ENCODE results near the gene TCF23. TPM values are rescaled to one million over a fixed set of nuclear protein-coding genes. Genes with fewer than 3 reads are reported as not detected.

The TCF23 gene
- total RNA-seq, 4 donors from 2014 or later: 0.13 TPM; not detected in 3

DNA sequence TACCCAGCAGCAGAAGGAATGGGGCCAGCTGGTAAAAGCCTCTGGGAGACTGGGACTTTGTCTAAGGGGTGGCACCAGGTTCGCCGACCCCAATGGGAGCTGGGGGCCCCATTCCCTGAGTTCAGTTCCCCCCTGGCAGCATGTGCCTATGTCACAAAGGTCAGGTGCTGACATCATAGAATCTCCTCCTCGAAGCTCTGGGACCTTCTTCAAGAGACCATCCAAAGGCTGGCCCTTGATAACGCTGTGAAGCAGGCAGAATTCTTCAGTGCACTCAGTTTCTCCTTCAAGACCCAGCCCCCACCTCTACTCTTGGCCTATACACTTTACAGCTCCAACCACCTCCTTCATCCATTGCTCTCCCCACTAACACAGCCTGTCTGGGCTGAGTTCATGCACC lies 9.5 kb upstream of the TCF23 start, which contains the start of gene PRR30:
Gene PRR30, minus strand, starts transcription at position 101 of the 400 bp plus-strand sequence. CDS start 1,081 bp downstream, outside the sequence.
- Histone ChIP-seq H3K9me3 (no peaks in the 10 kb centered on the region), H3K4me3 (replicated peaks in 1 of 3) (no peak within 1 kb of the TSS), H3K36me3 (no peaks in the 10 kb centered on the region), H3K27me3 (no peaks in the 10 kb centered on the region), H3K27ac (no peak within 1 kb of the TSS), H3K4me1 (no peaks in the 10 kb centered on the region)
- intact Hi-C loops (cut with DNase I): loop anchor here (5.0 kb wide), 1 partner anchor 68 kb away; no protein-coding TSS in a partner anchor
- 70 to 79% methylated on average over 4 of the region's 4 CpGs for WGBS, 2 donors
- no peak for DNase-seq
- TF ChIP-seq, protein P1, sequence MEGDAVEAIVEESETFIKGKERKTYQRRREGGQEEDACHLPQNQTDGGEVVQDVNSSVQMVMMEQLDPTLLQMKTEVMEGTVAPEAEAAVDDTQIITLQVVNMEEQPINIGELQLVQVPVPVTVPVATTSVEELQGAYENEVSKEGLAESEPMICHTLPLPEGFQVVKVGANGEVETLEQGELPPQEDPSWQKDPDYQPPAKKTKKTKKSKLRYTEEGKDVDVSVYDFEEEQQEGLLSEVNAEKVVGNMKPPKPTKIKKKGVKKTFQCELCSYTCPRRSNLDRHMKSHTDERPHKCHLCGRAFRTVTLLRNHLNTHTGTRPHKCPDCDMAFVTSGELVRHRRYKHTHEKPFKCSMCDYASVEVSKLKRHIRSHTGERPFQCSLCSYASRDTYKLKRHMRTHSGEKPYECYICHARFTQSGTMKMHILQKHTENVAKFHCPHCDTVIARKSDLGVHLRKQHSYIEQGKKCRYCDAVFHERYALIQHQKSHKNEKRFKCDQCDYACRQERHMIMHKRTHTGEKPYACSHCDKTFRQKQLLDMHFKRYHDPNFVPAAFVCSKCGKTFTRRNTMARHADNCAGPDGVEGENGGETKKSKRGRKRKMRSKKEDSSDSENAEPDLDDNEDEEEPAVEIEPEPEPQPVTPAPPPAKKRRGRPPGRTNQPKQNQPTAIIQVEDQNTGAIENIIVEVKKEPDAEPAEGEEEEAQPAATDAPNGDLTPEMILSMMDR (IDR thresholded peaks at IDR 0.05): no peak
- no peak for TF ChIP-seq POLR2A (IDR thresholded peaks at IDR 0.05)

DNA sequence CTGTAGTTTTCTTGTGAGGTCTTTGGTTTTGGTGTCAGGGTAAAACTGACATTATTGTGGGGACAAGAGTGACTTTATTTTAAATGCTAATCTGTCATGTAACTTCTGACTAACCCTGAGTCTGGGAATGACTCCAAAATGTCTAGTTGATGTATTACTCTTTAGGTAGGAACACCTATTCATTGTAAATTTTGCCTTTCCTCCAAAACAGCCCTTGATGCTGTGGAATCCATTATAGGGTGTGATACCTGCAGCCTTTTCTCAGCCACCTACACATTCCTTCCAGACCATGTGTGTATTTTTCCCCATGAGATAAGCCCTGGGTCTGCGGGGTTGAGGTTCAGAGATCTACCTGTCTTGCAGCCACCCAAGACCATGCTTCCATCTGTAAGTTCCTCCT lies 5.5 kb upstream of the TCF23 start:
- Histone ChIP-seq H3K27me3 (no peaks in the 10 kb centered on the region), H3K4me3 (replicated peaks in 1 of 3) (no peak overlapping the region), H3K9me3 (no peaks in the 10 kb centered on the region), H3K27ac (no peak overlapping the region), H3K4me1 (no peaks in the 10 kb centered on the region), H3K36me3 (no peaks in the 10 kb centered on the region)
- TF ChIP-seq POLR2A (IDR thresholded peaks at IDR 0.05): no peak
- TF ChIP-seq, protein P1 (IDR thresholded peaks at IDR 0.05): no peak
- intact Hi-C loops (cut with DNase I): no loop called here
- DNase-seq: no peak
- WGBS, 2 donors: 87 to 88% methylated on average over 1 of the region's 1 CpG

DNA sequence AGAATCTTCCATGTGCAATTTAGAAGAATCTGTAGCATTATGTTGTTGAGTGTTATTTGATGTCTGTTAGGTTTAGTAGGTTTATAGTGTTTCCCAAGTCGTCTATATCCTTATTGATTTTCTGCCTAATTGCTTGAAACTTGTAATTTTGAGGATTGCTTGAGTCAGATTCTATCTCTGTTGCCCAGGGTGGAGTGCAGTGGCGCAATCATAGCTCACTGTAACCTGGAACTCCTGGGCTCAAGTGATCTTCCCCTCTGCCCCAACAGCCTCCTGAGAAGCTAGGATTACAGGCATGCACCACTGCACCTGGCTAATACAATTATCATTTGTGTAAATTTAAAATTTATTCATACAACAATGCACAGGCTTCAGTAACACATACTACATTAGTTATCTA lies 3.1 kb upstream of the TCF23 start:
- no peak for DNase-seq
- H3K27ac ChIP-seq: no peak overlapping the region
- H3K4me1 ChIP-seq: no peaks in the 10 kb centered on the region
- H3K27me3 ChIP-seq: no peaks in the 10 kb centered on the region
- TF ChIP-seq POLR2A (IDR thresholded peaks at IDR 0.05): no peak
- TF ChIP-seq, protein P1 (IDR thresholded peaks at IDR 0.05): no peak
- H3K4me3 ChIP-seq (replicated peaks in 1 of 3): no peak overlapping the region
- intact Hi-C loops (cut with DNase I): no loop called here
- 75 to 88% methylated on average over 2 of the region's 2 CpGs for WGBS, 2 donors
- no peaks in the 10 kb centered on the region for H3K9me3 ChIP-seq
- H3K36me3 ChIP-seq: no peaks in the 10 kb centered on the region

DNA sequence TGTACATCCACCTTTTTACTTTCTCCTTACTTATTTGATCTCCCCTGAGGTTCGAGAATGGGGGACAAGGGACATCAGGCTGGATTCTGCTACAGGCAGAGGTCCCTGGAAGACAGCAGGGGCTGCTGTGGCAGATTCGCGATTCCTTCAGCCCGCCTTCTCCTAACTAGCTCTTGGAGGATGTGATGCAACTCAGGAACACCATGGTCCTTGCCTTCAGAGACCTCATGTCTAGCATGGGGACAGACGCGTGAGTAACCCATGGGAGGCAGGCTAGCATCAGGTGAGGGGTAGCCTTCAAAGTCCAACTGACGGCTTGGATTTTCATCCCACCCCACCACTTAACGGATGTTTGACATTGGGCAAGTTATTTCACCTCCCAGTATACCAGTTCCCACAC lies 869 bp upstream of the TCF23 start:
- Histone ChIP-seq H3K9me3 (no peaks in the 10 kb centered on the region), H3K27ac (no peak overlapping the region), H3K4me3 (replicated peaks in 1 of 3) (no peak overlapping the region), H3K36me3 (no peaks in the 10 kb centered on the region), H3K27me3 (no peaks in the 10 kb centered on the region), H3K4me1 (no peaks in the 10 kb centered on the region)
- TF ChIP-seq, protein P1 (IDR thresholded peaks at IDR 0.05): no peak
- no peak for TF ChIP-seq POLR2A (IDR thresholded peaks at IDR 0.05)
- 93 to 94% methylated on average over 8 of the region's 8 CpGs for WGBS, 2 donors
- DNase-seq: no peak
- intact Hi-C loops (cut with DNase I): no loop called here

DNA sequence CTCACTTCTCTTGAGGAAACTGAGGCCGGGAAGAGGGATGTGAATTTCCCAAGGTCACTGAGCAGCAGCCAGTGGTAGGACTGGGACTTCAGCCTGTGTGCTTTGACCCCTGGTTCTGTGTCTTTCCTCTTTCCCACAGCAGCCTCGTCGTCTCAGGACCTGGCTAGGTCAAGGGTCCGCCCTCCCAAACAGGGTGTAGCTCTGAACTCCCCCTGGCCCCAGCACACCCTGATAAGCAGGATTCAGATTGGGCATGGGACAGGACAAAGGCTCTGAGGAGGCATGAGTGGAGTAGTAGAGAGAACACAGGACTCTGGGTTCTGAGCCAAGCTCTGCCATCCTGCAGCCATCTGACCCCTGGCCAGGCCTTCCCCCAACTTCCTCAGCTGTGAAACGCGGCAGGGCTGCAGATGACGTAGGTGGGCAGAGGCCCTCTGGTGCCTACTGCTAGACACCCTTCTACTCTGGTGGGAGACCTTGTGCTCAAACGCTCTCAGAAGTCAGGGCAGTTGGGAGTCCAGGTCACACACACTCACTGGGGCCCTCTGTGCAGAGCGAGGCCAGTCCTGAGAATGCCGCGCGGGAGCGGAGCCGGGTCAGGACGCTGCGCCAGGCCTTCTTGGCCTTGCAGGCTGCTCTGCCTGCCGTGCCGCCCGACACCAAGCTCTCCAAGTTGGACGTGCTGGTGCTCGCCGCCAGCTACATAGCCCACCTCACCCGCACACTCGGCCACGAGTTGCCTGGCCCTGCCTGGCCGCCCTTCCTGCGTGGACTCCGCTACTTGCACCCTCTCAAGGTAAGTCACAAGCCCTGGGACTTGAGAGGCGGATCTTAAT lies 984 bp downstream of the TCF23 start:
- TF ChIP-seq, protein P1 (IDR thresholded peaks at IDR 0.05): no peak
- TF ChIP-seq POLR2A (IDR thresholded peaks at IDR 0.05): no peak
- Histone ChIP-seq H3K27me3 (no peaks in the 10 kb centered on the region), H3K27ac (no peak overlapping the region), H3K4me1 (no peaks in the 10 kb centered on the region), H3K36me3 (no peaks in the 10 kb centered on the region), H3K9me3 (no peaks in the 10 kb centered on the region), H3K4me3 (replicated peaks in 1 of 3) (no peak overlapping the region)
- WGBS, 2 donors: 79 to 90% methylated on average over 5 to 17 of the region's 29 CpGs
- DNase-seq: no peak
- intact Hi-C loops (cut with DNase I): no loop called here

Data from thyroid gland (tissue), 4 donors.